GM12878 (cell line): ENCODE results near the gene CSF1R. TPM values are rescaled to one million over a fixed set of nuclear protein-coding genes. Genes with fewer than 3 reads are reported as not detected.

Experiments
- ATAC-seq: fragments of 200-7000 bp; cut with Tn5 transposase; 3 replicates; pipeline ENCODE4 v1.9.1; 2020; ENCODE audit warnings: mild to moderate bottlenecking, moderate library complexity
- BruUV-seq: library from RNA; stranded (reverse); fragments of 400-500 nt; replicated peaks from 2 replicates; lab custom pipeline; 2021; lab: Mats Ljungman, UMichigan
- CTCF ChIA-PET: fragments of 300-600 bp; sonication (Branson Sonifier 250); formaldehyde crosslinking; extraction: SDS; loops from one replicate; lab custom pipeline; 2021; ENCODE audit warnings: inconsistent platforms; lab: Yijun Ruan, JAX
- POLR2A ChIA-PET: fragments of 350-600 bp; formaldehyde crosslinking; extraction: SDS; loops from one replicate; lab custom pipeline; 2021; ENCODE audit warnings: inconsistent platforms; lab: Charles Lee
- RAD21 ChIA-PET: fragments of 300-600 bp; sonication (Branson Sonifier 250); formaldehyde crosslinking; loops from one replicate; lab custom pipeline; 2023; ENCODE audit warnings: antibody characterized with exemption; ENCODE audit not compliant: unreplicated experiment; lab: Charles Lee
- SMC1A ChIA-PET: fragments of 300-600 bp; sonication (Branson Sonifier 250); formaldehyde crosslinking; loops from one replicate; lab custom pipeline; 2023; ENCODE audit not compliant: unreplicated experiment, uncharacterized antibody; lab: Charles Lee
- DNase-seq: peaks from one replicate; pipeline ENCODE4 v3.0.0-alpha.2; 2011; ENCODE audit warnings: low read depth, low spot score
- FAIRE-seq: peaks from 3 replicates; lab custom pipeline; 2011; peaks lifted over from hg19 to GRCh38; lab: Jason Lieb, UNC
- H2AFZ ChIP-seq: 2 replicates; pipeline ENCODE4 v1.6.0; 2011; ENCODE audit warnings: low read depth, low read length, control low read depth; ENCODE audit not compliant: control insufficient read depth
- H3K27ac ChIP-seq: 2 replicates; pipeline ENCODE4 v1.5.1; 2011; ENCODE audit warnings: control low read depth; ENCODE audit not compliant: control insufficient read depth, insufficient read depth
- H3K27me3 ChIP-seq, 2 experiments: replicated peaks in 1 of 2; 2 replicates each; pipeline versions ENCODE4 v1.6.0 to v1.6.1; 2011; ENCODE audit warnings: low read length in 1 of 2; ENCODE audit not compliant: control insufficient read depth in 2 of 2, insufficient read depth in 2 of 2
- H3K36me3 ChIP-seq, 2 experiments: 2 replicates each; pipeline ENCODE4 v1.5.1; 2011; ENCODE audit warnings: low read length in 1 of 2; ENCODE audit not compliant: control insufficient read depth in 2 of 2, insufficient read depth in 2 of 2
- H3K4me1 ChIP-seq: 2 replicates; pipeline ENCODE4 v1.6.1; 2011; ENCODE audit warnings: mild to moderate bottlenecking, low read length, moderate library complexity, mixed read lengths; ENCODE audit not compliant: control insufficient read depth, insufficient read depth
- H3K4me2 ChIP-seq: 2 replicates; pipeline ENCODE4 v1.6.0; 2011; ENCODE audit warnings: control low read depth; ENCODE audit not compliant: control insufficient read depth, insufficient read depth
- H3K4me3 ChIP-seq: fragments of 200-600 bp; sonication (generic); 2 replicates; pipeline ENCODE4 v1.5.1; 2016
- H3K79me2 ChIP-seq: 2 replicates; pipeline ENCODE4 v1.6.0; 2011; ENCODE audit warnings: low read length; ENCODE audit not compliant: control insufficient read depth, insufficient read depth
- H3K9ac ChIP-seq: 2 replicates; pipeline ENCODE4 v1.8.0; 2011; ENCODE audit warnings: low read length, control low read depth, mixed read lengths; ENCODE audit not compliant: control insufficient read depth, insufficient read depth
- H3K9me3 ChIP-seq: replicated peaks from 3 replicates; pipeline ENCODE4 v1.5.1; 2011; ENCODE audit warnings: mild to moderate bottlenecking, low read length; ENCODE audit not compliant: control insufficient read depth, insufficient read depth
- H4K20me1 ChIP-seq: 2 replicates; pipeline ENCODE4 v1.6.0; 2011; ENCODE audit not compliant: control insufficient read depth, insufficient read depth
- HCFC1 ChIP-seq: fragments of 150-350 bp; IDR thresholded peaks from 2 replicates; pipeline ENCODE4 v1.6.1; 2014; ENCODE audit warnings: low read length
- IRF3 ChIP-seq: fragments of 450-650 bp; IDR thresholded peaks from 2 replicates; pipeline ENCODE4 v1.6.1; 2014; ENCODE audit warnings: mild to moderate bottlenecking
- LARP7 ChIP-seq: fragments of 450-650 bp; IDR thresholded peaks from 2 replicates; pipeline ENCODE4 v1.6.1; 2017; ENCODE audit warnings: mild to moderate bottlenecking
- MTA2 ChIP-seq: fragments of 450-650 bp; IDR thresholded peaks from 2 replicates; pipeline ENCODE4 v1.6.1; 2016; ENCODE audit warnings: low read depth, mild to moderate bottlenecking, moderate library complexity
- PML ChIP-seq: IDR thresholded peaks from 2 replicates; pipeline ENCODE4 v1.6.1; 2012; ENCODE audit warnings: low read length, inconsistent platforms
- RAD51 ChIP-seq: fragments of 450-650 bp; IDR thresholded peaks from 2 replicates; pipeline ENCODE4 v1.6.1; 2016; ENCODE audit warnings: moderate library complexity, mild to moderate bottlenecking, inconsistent platforms
- SRF ChIP-seq, 2 experiments: IDR thresholded peaks; 2 replicates each; pipeline ENCODE4 v1.6.1; 2011; ENCODE audit warnings: low read depth in 2 of 2, low read length in 2 of 2, mild to moderate bottlenecking in 1 of 2, moderate library complexity in 1 of 2
- ZNF207 ChIP-seq: fragments of 450-650 bp; IDR thresholded peaks from 2 replicates; pipeline ENCODE4 v1.6.1; 2014; ENCODE audit warnings: antibody characterized with exemption, mild to moderate bottlenecking, borderline replicate concordance
- WGBS: methylation state at CpG from one replicate; pipeline ENCODE4 v1.1.6; 2016; ENCODE audit warnings: low lambda C conversion rate; ENCODE audit not compliant: insufficient replicate concordance, insufficient coverage; ENCODE audit errors: missing lambda C conversion rate; 5-methylcytosine and 5-hydroxymethylcytosine counted together
- in situ Hi-C: fragments of 300-500 bp; cut with MboI; formaldehyde crosslinking; loops from 9 replicates; pipeline ENCODE4 v1.14.3; 2018; ENCODE audit warnings: mixed read lengths
- intact Hi-C: fragments of 100-400 bp; cut with micrococcal nuclease; formaldehyde crosslinking; loops from one replicate; pipeline ENCODE4 v1.14.2; 2022; ENCODE audit not compliant: unreplicated experiment
- polyA plus RNA-seq, 11 experiments: library from polyadenylated mRNA; depleted of rRNA in 4 of 11; unstranded in 6 of 11; stranded (reverse) in 5 of 11; fragments of >200 nt; fragmentation: Nextera tagmentation in 4 of 11; fragmentation: Illumina TruSeq in 1 of 11; extraction: Ambion mirVana in 4 of 11; extraction: Trizol in 1 of 11; gene quantifications; 1 replicate in 1 of 11; 2 replicates in 10 of 11; pipeline versions ENCODE4 v1.2.1 to v1.2.3, GENCODE V29; 2011 to 2016; ENCODE audit warnings: inconsistent platforms in 2 of 11, missing spikeins in 2 of 11, low read depth in 1 of 11
- total RNA-seq, 4 experiments: library from RNA; depleted of rRNA in 3 of 4; stranded (reverse); fragments of >200 nt in 3 of 4; fragmentation: Illumina TruSeq in 1 of 4; extraction: Trizol in 1 of 4; gene quantifications; 2 replicates each; pipeline versions ENCODE4 v1.2.1 to v1.2.3, GENCODE V29; 2013 to 2021

Gene CSF1R
- total and polyA plus RNA-seq, 10 of the 15 experiments (the other 5 are each of a cell fraction or from before 2014, with no cell fraction given): 0.35 to 3.6 (median 1.2) TPM

GRCh38 chr5:150131461-150131860, 45.1 kb upstream of the CSF1R start (continued):
- TF ChIP-seq HCFC1: no peak
- TF ChIP-seq PML: no peak
- no peak for TF ChIP-seq LARP7

- Histone ChIP-seq H3K4me2 (no peak overlapping the region), H3K27me3 (no peaks in the 10 kb centered on the region), H4K20me1 (no peaks in the 10 kb centered on the region), H3K9ac (no peak overlapping the region), H2AFZ (no peak overlapping the region), H3K9me3 (no peaks in the 10 kb centered on the region), H3K79me2 (no peaks in the 10 kb centered on the region), H3K4me3 (no peak overlapping the region), H3K4me1 (no peaks in the 10 kb centered on the region), H3K27ac (no peak overlapping the region), H3K36me3 (no peaks in the 10 kb centered on the region)
- SMC1A ChIA-PET: interaction anchor here (0.7 to 4.8 kb wide), 6 partner anchors 24 to 308 kb away, joined by 3 to 22 read pairs (median 3); no protein-coding TSS in a partner anchor
- POLR2A ChIA-PET: no interaction called here
- no TSS peak for BruUV-seq
- 50% methylated on average over 8 of the region's 8 CpGs for WGBS
- CTCF ChIA-PET: interaction anchor here (0.7 to 3.8 kb wide), 19 partner anchors 8 to 486 kb away, joined by 3 to 30 read pairs (median 4); partner anchors contain the start of gene PDGFRB
- no peak for DNase-seq
- no peak for ATAC-seq
- intact Hi-C loops (loop anchor here (1.0 to 2.0 kb wide), 4 partner anchors 44 to 306 kb away; no protein-coding TSS in a partner anchor), in situ Hi-C loops (no loop called here)
- TF ChIP-seq MTA2 (no peak), SRF (IDR thresholded peaks at IDR 0.05; ENCODE audit: low read depth in 2 of 2, low read length in 2 of 2) (no peak), LARP7 (no peak), IRF3 (no peak), ZNF207 (no peak), RAD51 (no peak)
- no peak for FAIRE-seq
- RAD21 ChIA-PET: interaction anchor here (0.8 to 2.5 kb wide), 4 partner anchors 45 to 125 kb away, joined by 4 to 9 read pairs (median 5); no protein-coding TSS in a partner anchor
Observed at GRCh38 chr5:150130493-150130922, 44.2 kb upstream of the CSF1R start.
